Osteocyte (in vitro differentiated cells): ENCODE measurements around the gene CTIF. TPM values are rescaled to one million over a fixed set of nuclear protein-coding genes. Genes with fewer than 3 reads are reported as not detected.

Experiments used
- DNase-seq: peaks from one replicate; pipeline ENCODE4 v3.0.0; 2021; ENCODE audit warnings: mixed read lengths; ENCODE audit not compliant: unreplicated experiment; ENCODE audit errors: extremely low spot score
- H3K27ac Mint-ChIP-seq: one replicate; pipeline ENCODE4 v1.8.0; 2021; ENCODE audit warnings: mild to moderate bottlenecking, mixed read lengths; ENCODE audit not compliant: unreplicated experiment
- H3K27me3 Mint-ChIP-seq: one replicate; pipeline ENCODE4 v1.8.0; 2021; ENCODE audit warnings: mixed read lengths; ENCODE audit not compliant: unreplicated experiment
- H3K36me3 Mint-ChIP-seq: one replicate; pipeline ENCODE4 v1.8.0; 2021; ENCODE audit warnings: mixed read lengths; ENCODE audit not compliant: unreplicated experiment
- H3K4me1 Mint-ChIP-seq: one replicate; pipeline ENCODE4 v1.8.0; 2021; ENCODE audit warnings: mixed read lengths; ENCODE audit not compliant: unreplicated experiment
- H3K4me3 Mint-ChIP-seq: one replicate; pipeline ENCODE4 v1.8.0; 2021; ENCODE audit warnings: mild to moderate bottlenecking, moderate library complexity, mixed read lengths; ENCODE audit not compliant: unreplicated experiment
- H3K9me3 Mint-ChIP-seq: one replicate; pipeline ENCODE4 v1.8.0; 2021; ENCODE audit warnings: mixed read lengths; ENCODE audit not compliant: unreplicated experiment
- total RNA-seq: library from RNA; stranded (reverse); gene quantifications from 2 replicates; pipeline ENCODE4 v1.2.1, GENCODE V29; 2021
- TF ChIP-seq, protein P1 (sequence below): fragments of 200-600 bp; sonication (generic); IDR thresholded peaks from 2 replicates; pipeline ENCODE4 v1.5.0; 2021; ENCODE audit warnings: antibody characterized with exemption, mild to moderate bottlenecking, moderate library complexity

CTIF gene
- total RNA-seq, 1 donor from 2014 or later, result 172 TPM

GRCh38 chr18:48539406-48540250 is 797 bp downstream of the CTIF start:
- Mint-ChIP-seq H3K9me3 (no peaks in the 10 kb centered on the region), H3K27ac (peak overlapping the region; percentile 91), H3K4me1 (peaks cover 57% of the 10 kb centered on the region)

GRCh38 chr18:48540251-48541025 is 1.6 kb downstream of the CTIF start:
- TF ChIP-seq, protein P1, sequence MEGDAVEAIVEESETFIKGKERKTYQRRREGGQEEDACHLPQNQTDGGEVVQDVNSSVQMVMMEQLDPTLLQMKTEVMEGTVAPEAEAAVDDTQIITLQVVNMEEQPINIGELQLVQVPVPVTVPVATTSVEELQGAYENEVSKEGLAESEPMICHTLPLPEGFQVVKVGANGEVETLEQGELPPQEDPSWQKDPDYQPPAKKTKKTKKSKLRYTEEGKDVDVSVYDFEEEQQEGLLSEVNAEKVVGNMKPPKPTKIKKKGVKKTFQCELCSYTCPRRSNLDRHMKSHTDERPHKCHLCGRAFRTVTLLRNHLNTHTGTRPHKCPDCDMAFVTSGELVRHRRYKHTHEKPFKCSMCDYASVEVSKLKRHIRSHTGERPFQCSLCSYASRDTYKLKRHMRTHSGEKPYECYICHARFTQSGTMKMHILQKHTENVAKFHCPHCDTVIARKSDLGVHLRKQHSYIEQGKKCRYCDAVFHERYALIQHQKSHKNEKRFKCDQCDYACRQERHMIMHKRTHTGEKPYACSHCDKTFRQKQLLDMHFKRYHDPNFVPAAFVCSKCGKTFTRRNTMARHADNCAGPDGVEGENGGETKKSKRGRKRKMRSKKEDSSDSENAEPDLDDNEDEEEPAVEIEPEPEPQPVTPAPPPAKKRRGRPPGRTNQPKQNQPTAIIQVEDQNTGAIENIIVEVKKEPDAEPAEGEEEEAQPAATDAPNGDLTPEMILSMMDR, result peak; percentile 36
- peak; percentile 86 for DNase-seq
- peaks cover 56% of the 10 kb centered on the region for H3K4me1 Mint-ChIP-seq
- no peaks in the 10 kb centered on the region for H3K27me3 Mint-ChIP-seq
- peaks cover 7% of the 10 kb centered on the region for H3K36me3 Mint-ChIP-seq
- H3K27ac Mint-ChIP-seq, result peak overlapping the region; percentile 91
- peak overlapping the region; percentile 92 for H3K4me3 Mint-ChIP-seq
- H3K9me3 Mint-ChIP-seq, result no peaks in the 10 kb centered on the region

More at GRCh38 chr18:48539406-48540250, 797 bp downstream of the CTIF start:
- Mint-ChIP-seq H3K27me3 (no peaks in the 10 kb centered on the region), H3K36me3 (peaks cover 4% of the 10 kb centered on the region), H3K4me3 (peak overlapping the region; percentile 92)
- TF ChIP-seq, protein P1, result no peak
- peak; percentile 88 for DNase-seq

GRCh38 chr18:48541026-48541746 is 2.4 kb downstream of the CTIF start:
- Mint-ChIP-seq H3K4me1 (peaks cover 56% of the 10 kb centered on the region), H3K36me3 (peaks cover 7% of the 10 kb centered on the region), H3K9me3 (no peaks in the 10 kb centered on the region), H3K4me3 (peak overlapping the region; percentile 92), H3K27ac (peak overlapping the region; percentile 90), H3K27me3 (no peaks in the 10 kb centered on the region)
- peak; percentile 89 for DNase-seq
- TF ChIP-seq, protein P1, result peak; percentile 24

- H3K4me3 Mint-ChIP-seq, result peak overlapping the region; percentile 92
- DNase-seq, result no peak
- no peaks in the 10 kb centered on the region for H3K9me3 Mint-ChIP-seq
- no peaks in the 10 kb centered on the region for H3K27me3 Mint-ChIP-seq
- H3K27ac Mint-ChIP-seq, result peak overlapping the region; percentile 90
- H3K4me1 Mint-ChIP-seq, result peaks cover 60% of the 10 kb centered on the region
- H3K36me3 Mint-ChIP-seq, result peaks cover 7% of the 10 kb centered on the region
- TF ChIP-seq, protein P1, result no peak
Measured at GRCh38 chr18:48541747-48542400, 3.0 kb downstream of the CTIF start.
